SK-N-SH (cell line): ENCODE measurements around the gene TRAK1. TPM values are rescaled to one million over a fixed set of nuclear protein-coding genes. Genes with fewer than 3 reads are reported as not detected.

ENCODE experiments used
- CTCF ChIA-PET: fragments of 300-600, 350-600 bp; formaldehyde crosslinking; extraction: SDS; loops from one replicate; lab custom pipeline; 2021; lab: Yijun Ruan, JAX
- POLR2A ChIA-PET: fragments of 350-600 bp; sonication (Branson Sonifier 250); formaldehyde crosslinking; extraction: SDS; loops from one replicate; lab custom pipeline; 2020; ENCODE audit warnings: antibody characterized with exemption, inconsistent platforms; lab: Yijun Ruan, JAX
- DNase-seq: peaks from one replicate; pipeline ENCODE4 v3.0.0; 2012
- H2AFZ ChIP-seq: fragments of 200-600 bp; sonication (generic); 2 replicates; pipeline ENCODE4 v1.8.1; 2016; ENCODE audit warnings: antibody characterized with exemption, mild to moderate bottlenecking, low read depth
- H3F3A ChIP-seq: fragments of 200-600 bp; sonication (generic); replicated peaks from 2 replicates; pipeline ENCODE3; 2016; ENCODE audit warnings: antibody characterized with exemption, mild to moderate bottlenecking; ENCODE audit not compliant: insufficient read depth
- H3K27ac ChIP-seq, 2 experiments: fragments of 200-500 bp in 1 of 2; fragments of 200-600 bp in 1 of 2; sonication (Bioruptor generic) in 1 of 2; sonication (generic), shearing (Covaris generic) in 1 of 2; 2 replicates each; pipeline versions ENCODE4 v1.5.1 to v1.6.1; 2014 to 2016; ENCODE audit warnings: low read depth in 2 of 2, inconsistent platforms in 1 of 2, low read length in 1 of 2, mild to moderate bottlenecking in 1 of 2, mixed read lengths in 1 of 2
- H3K27me3 ChIP-seq: fragments of 200-600 bp; sonication (generic), shearing (Covaris generic); 2 replicates; pipeline ENCODE4 v1.6.1; 2016; ENCODE audit warnings: mixed run types; ENCODE audit not compliant: insufficient read depth
- H3K36me3 ChIP-seq, 2 experiments: fragments of 200-500 bp in 1 of 2; fragments of 200-600 bp in 1 of 2; sonication (Bioruptor generic) in 1 of 2; sonication (generic) in 1 of 2; replicated peaks in 1 of 2; 2 replicates each; pipeline versions ENCODE3 to v1.5.1; 2014 to 2016; ENCODE audit warnings: low read length in 1 of 2, mild to moderate bottlenecking in 1 of 2; ENCODE audit not compliant: insufficient read depth in 2 of 2, control insufficient read depth in 1 of 2
- H3K4me1 ChIP-seq, 2 experiments: fragments of 200-500 bp in 1 of 2; fragments of 200-600 bp in 1 of 2; sonication (Bioruptor generic) in 1 of 2; sonication (generic), shearing (Covaris generic) in 1 of 2; 2 replicates each; pipeline versions ENCODE4 v1.5.1 to v1.6.1; 2014 to 2016; ENCODE audit warnings: low read depth in 1 of 2, low read length in 1 of 2, mixed run types in 1 of 2; ENCODE audit not compliant: insufficient read depth in 2 of 2, control insufficient read depth in 1 of 2
- H3K4me2 ChIP-seq: fragments of 200-600 bp; sonication (generic), shearing (Covaris generic); 2 replicates; pipeline ENCODE4 v1.6.1; 2017; ENCODE audit warnings: mixed run types
- H3K4me3 ChIP-seq, 2 experiments: fragments of 200-500 bp in 1 of 2; fragments of 200-600 bp in 1 of 2; sonication (Bioruptor generic) in 1 of 2; sonication (generic), shearing (Covaris generic) in 1 of 2; 2 replicates each; pipeline versions ENCODE4 v1.5.1 to v1.8.1; 2014 to 2016; ENCODE audit warnings: low read depth in 2 of 2, inconsistent platforms in 1 of 2, low read length in 1 of 2, mild to moderate bottlenecking in 1 of 2, mixed read lengths in 1 of 2, moderate library complexity in 1 of 2
- H3K79me2 ChIP-seq: fragments of 200-600 bp; sonication (generic); 2 replicates; pipeline ENCODE4 v1.8.1; 2017; ENCODE audit warnings: mild to moderate bottlenecking; ENCODE audit not compliant: insufficient read depth
- H3K9ac ChIP-seq: fragments of 200-600 bp; sonication (generic); 2 replicates; pipeline ENCODE4 v1.6.1; 2017; ENCODE audit warnings: mixed run types
- H3K9me2 ChIP-seq: fragments of 200-600 bp; sonication (generic); 2 replicates; pipeline ENCODE4 v1.6.1; 2017; ENCODE audit warnings: mixed run types
- H3K9me3 ChIP-seq: fragments of 200-600 bp; sonication (generic); 2 replicates; pipeline ENCODE4 v1.6.1; 2017; ENCODE audit warnings: mixed run types, mild to moderate bottlenecking, moderate library complexity
- H4K20me1 ChIP-seq: fragments of 200-600 bp; sonication (generic); 2 replicates; pipeline ENCODE4 v1.6.1; 2017; ENCODE audit warnings: mild to moderate bottlenecking, mixed run types; ENCODE audit not compliant: insufficient read depth
- EZH2phosphoT487 ChIP-seq: fragments of 200-600 bp; sonication (generic); IDR thresholded peaks from 2 replicates; pipeline ENCODE4 v1.6.1; 2017; ENCODE audit warnings: low read depth, mixed run types, mild to moderate bottlenecking, antibody characterized with exemption, moderate library complexity, borderline replicate concordance
- FOSL2 ChIP-seq: IDR thresholded peaks from 2 replicates; pipeline ENCODE4 v1.4.0; 2012; ENCODE audit warnings: low read depth, mild to moderate bottlenecking, moderate library complexity, borderline replicate concordance
- FOXM1 ChIP-seq: IDR thresholded peaks from 2 replicates; pipeline ENCODE4 v1.4.0; 2012; ENCODE audit warnings: low read depth, mild to moderate bottlenecking
- GABPA ChIP-seq: IDR thresholded peaks from 2 replicates; pipeline ENCODE4 v1.4.0; 2012; ENCODE audit warnings: low read depth, mild to moderate bottlenecking
- GATA2 ChIP-seq: sonication (generic); formaldehyde crosslinking; IDR thresholded peaks from 2 replicates; pipeline ENCODE4 v1.5.0; 2020; ENCODE audit warnings: mild to moderate bottlenecking, missing genetic modification reagents
- JUND ChIP-seq: IDR thresholded peaks from 2 replicates; pipeline ENCODE4 v1.4.0; 2012
- MEF2A ChIP-seq: IDR thresholded peaks from 2 replicates; pipeline ENCODE4 v1.4.0; 2012; ENCODE audit warnings: low read depth, borderline replicate concordance
- RAD21 ChIP-seq: IDR thresholded peaks from 2 replicates; pipeline ENCODE4 v1.6.1; 2012; ENCODE audit warnings: mild to moderate bottlenecking, low read length
- RFX5 ChIP-seq: IDR thresholded peaks from 2 replicates; pipeline ENCODE4 v1.6.1; 2012; ENCODE audit warnings: mild to moderate bottlenecking, improper control_type of control experiment, low read length
- TAF1 ChIP-seq: IDR thresholded peaks from 2 replicates; pipeline ENCODE4 v1.6.1; 2012; ENCODE audit warnings: low read depth, mild to moderate bottlenecking, low read length, moderate library complexity, borderline replicate concordance
- TCF12 ChIP-seq: IDR thresholded peaks from 2 replicates; pipeline ENCODE4 v1.4.0; 2012
- TEAD4 ChIP-seq: IDR thresholded peaks from 2 replicates; pipeline ENCODE4 v1.4.0; 2012; ENCODE audit warnings: mild to moderate bottlenecking, borderline replicate concordance; ENCODE audit not compliant: insufficient read depth
- WGBS: methylation state at CpG from one replicate; pipeline ENCODE4 v1.1.6; 2017; ENCODE audit warnings: low lambda C conversion rate; 5-methylcytosine and 5-hydroxymethylcytosine counted together
- polyA plus RNA-seq, 3 experiments: library from polyadenylated mRNA; depleted of rRNA; stranded (reverse); fragments of >200 nt; gene quantifications; 2 replicates each; pipeline ENCODE4 v1.2.3, GENCODE V29; 2012
- TF ChIP-seq, protein P1 (sequence below): fragments of 200-600 bp; sonication (generic); IDR thresholded peaks from 2 replicates; pipeline ENCODE4 v1.6.1; 2017; ENCODE audit warnings: antibody characterized with exemption, mild to moderate bottlenecking, moderate library complexity
- TF ChIP-seq, protein P2 (sequence below): fragments of 150-350 bp; IDR thresholded peaks from 2 replicates; pipeline ENCODE4 v1.6.1; 2017; ENCODE audit warnings: antibody characterized with exemption, low read length, low read depth, borderline replicate concordance
- TF ChIP-seq, protein P3 (sequence below): IDR thresholded peaks from 2 replicates; pipeline ENCODE4 v1.4.0; 2012; ENCODE audit warnings: low read depth
- TF ChIP-seq, protein P4 (sequence below): fragments of 150-350 bp; IDR thresholded peaks from 2 replicates; pipeline ENCODE4 v1.6.1; 2016; ENCODE audit warnings: mild to moderate bottlenecking, low read depth, low read length
- TF ChIP-seq, protein P5 (sequence below): IDR thresholded peaks from 2 replicates; pipeline ENCODE4 v1.6.1; 2012; ENCODE audit warnings: mild to moderate bottlenecking, low read depth, low read length, moderate library complexity

Gene TRAK1
- polyA plus RNA-seq, 1 of the 3 experiments (the other 2 are of a cell fraction): 12.5 TPM

DNA sequence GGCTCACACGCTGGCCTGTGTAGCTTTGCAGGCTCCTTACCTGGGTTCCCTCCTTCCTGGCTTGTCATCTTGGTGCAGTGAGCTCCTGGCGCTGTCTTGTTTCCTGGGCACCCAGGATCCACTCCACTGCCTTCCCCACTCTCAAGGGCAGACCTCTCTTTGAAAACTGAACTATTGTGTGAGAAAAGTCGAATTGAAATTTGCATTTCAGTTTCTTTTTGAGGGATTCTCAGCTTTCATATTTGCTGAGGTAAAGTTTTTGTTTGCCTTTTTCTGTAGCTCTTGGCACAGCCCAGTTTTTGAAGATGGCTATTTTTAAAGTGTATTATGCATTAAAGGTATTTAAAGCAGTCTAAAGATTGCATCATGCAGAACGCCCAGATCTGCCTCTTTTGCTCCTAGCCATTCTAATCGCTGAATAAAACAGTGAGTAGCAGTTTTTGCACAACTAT lies 104.7 kb downstream of the TRAK1 start:
- H4K20me1 ChIP-seq: no peaks in the 10 kb centered on the region
- peaks cover 3% of the 10 kb centered on the region for H3F3A ChIP-seq
- no peaks in the 10 kb centered on the region; a peak in 1 of 4 replicates for H3K4me1 ChIP-seq
- H3K79me2 ChIP-seq: no peaks in the 10 kb centered on the region
- TF ChIP-seq RFX5: no peak
- TF ChIP-seq TEAD4: no peak
- TF ChIP-seq MEF2A: no peak
- no peak for TF ChIP-seq EZH2phosphoT487
- no peak for TF ChIP-seq GABPA
- TF ChIP-seq, protein P1, sequence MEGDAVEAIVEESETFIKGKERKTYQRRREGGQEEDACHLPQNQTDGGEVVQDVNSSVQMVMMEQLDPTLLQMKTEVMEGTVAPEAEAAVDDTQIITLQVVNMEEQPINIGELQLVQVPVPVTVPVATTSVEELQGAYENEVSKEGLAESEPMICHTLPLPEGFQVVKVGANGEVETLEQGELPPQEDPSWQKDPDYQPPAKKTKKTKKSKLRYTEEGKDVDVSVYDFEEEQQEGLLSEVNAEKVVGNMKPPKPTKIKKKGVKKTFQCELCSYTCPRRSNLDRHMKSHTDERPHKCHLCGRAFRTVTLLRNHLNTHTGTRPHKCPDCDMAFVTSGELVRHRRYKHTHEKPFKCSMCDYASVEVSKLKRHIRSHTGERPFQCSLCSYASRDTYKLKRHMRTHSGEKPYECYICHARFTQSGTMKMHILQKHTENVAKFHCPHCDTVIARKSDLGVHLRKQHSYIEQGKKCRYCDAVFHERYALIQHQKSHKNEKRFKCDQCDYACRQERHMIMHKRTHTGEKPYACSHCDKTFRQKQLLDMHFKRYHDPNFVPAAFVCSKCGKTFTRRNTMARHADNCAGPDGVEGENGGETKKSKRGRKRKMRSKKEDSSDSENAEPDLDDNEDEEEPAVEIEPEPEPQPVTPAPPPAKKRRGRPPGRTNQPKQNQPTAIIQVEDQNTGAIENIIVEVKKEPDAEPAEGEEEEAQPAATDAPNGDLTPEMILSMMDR: no peak
- TF ChIP-seq, protein P2, sequence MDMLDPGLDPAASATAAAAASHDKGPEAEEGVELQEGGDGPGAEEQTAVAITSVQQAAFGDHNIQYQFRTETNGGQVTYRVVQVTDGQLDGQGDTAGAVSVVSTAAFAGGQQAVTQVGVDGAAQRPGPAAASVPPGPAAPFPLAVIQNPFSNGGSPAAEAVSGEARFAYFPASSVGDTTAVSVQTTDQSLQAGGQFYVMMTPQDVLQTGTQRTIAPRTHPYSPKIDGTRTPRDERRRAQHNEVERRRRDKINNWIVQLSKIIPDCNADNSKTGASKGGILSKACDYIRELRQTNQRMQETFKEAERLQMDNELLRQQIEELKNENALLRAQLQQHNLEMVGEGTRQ: no peak
- no peak for TF ChIP-seq JUND
- TF ChIP-seq, protein P3, sequence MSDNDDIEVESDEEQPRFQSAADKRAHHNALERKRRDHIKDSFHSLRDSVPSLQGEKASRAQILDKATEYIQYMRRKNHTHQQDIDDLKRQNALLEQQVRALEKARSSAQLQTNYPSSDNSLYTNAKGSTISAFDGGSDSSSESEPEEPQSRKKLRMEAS: no peak
- no peak for TF ChIP-seq RAD21
- TF ChIP-seq TCF12: no peak
- TF ChIP-seq GATA2: no peak
- no peak for TF ChIP-seq FOSL2
- TF ChIP-seq, protein P4, sequence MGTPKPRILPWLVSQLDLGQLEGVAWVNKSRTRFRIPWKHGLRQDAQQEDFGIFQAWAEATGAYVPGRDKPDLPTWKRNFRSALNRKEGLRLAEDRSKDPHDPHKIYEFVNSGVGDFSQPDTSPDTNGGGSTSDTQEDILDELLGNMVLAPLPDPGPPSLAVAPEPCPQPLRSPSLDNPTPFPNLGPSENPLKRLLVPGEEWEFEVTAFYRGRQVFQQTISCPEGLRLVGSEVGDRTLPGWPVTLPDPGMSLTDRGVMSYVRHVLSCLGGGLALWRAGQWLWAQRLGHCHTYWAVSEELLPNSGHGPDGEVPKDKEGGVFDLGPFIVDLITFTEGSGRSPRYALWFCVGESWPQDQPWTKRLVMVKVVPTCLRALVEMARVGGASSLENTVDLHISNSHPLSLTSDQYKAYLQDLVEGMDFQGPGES: no peak
- no peak for TF ChIP-seq FOXM1
- TF ChIP-seq, protein P5, sequence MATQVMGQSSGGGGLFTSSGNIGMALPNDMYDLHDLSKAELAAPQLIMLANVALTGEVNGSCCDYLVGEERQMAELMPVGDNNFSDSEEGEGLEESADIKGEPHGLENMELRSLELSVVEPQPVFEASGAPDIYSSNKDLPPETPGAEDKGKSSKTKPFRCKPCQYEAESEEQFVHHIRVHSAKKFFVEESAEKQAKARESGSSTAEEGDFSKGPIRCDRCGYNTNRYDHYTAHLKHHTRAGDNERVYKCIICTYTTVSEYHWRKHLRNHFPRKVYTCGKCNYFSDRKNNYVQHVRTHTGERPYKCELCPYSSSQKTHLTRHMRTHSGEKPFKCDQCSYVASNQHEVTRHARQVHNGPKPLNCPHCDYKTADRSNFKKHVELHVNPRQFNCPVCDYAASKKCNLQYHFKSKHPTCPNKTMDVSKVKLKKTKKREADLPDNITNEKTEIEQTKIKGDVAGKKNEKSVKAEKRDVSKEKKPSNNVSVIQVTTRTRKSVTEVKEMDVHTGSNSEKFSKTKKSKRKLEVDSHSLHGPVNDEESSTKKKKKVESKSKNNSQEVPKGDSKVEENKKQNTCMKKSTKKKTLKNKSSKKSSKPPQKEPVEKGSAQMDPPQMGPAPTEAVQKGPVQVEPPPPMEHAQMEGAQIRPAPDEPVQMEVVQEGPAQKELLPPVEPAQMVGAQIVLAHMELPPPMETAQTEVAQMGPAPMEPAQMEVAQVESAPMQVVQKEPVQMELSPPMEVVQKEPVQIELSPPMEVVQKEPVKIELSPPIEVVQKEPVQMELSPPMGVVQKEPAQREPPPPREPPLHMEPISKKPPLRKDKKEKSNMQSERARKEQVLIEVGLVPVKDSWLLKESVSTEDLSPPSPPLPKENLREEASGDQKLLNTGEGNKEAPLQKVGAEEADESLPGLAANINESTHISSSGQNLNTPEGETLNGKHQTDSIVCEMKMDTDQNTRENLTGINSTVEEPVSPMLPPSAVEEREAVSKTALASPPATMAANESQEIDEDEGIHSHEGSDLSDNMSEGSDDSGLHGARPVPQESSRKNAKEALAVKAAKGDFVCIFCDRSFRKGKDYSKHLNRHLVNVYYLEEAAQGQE: no peak
- no peak for TF ChIP-seq TAF1
- no peaks in the 10 kb centered on the region for H3K27me3 ChIP-seq
- H3K9ac ChIP-seq: no peak overlapping the region
- CTCF ChIA-PET: interaction anchor here (1.3 to 16.9 kb wide), 2 partner anchors 77 to 1611 kb away, joined by 3 to 261 read pairs; no protein-coding TSS in a partner anchor
- no peak overlapping the region for H3K27ac ChIP-seq
- POLR2A ChIA-PET: no interaction called here
- no peaks in the 10 kb centered on the region for H3K9me2 ChIP-seq
- DNase-seq: no peak
- no peak overlapping the region for H3K4me2 ChIP-seq
- no peak overlapping the region for H2AFZ ChIP-seq
- peaks cover 7 to 59% of the 10 kb centered on the region in 2 experiments for H3K36me3 ChIP-seq
- no peak overlapping the region for H3K4me3 ChIP-seq
- H3K9me3 ChIP-seq: no peaks in the 10 kb centered on the region
- 83% methylated on average over 5 of the region's 5 CpGs for WGBS
